GM18907 (cell line): ENCODE results near the gene GNAT2.
"Not testable (repeated sequence)": the region's sequence is repeated elsewhere in the genome, so short reads cannot be mapped to it uniquely, and the experiment has no call there.

Experiments used
- ATAC-seq: cut with Tn5 transposase; IDR thresholded peaks from one replicate; pipeline ENCODE4 v1.9.1; 2021; ENCODE audit warnings: mild to moderate bottlenecking, moderate library complexity; ENCODE audit not compliant: unreplicated experiment

GNAT2 gene

DNA sequence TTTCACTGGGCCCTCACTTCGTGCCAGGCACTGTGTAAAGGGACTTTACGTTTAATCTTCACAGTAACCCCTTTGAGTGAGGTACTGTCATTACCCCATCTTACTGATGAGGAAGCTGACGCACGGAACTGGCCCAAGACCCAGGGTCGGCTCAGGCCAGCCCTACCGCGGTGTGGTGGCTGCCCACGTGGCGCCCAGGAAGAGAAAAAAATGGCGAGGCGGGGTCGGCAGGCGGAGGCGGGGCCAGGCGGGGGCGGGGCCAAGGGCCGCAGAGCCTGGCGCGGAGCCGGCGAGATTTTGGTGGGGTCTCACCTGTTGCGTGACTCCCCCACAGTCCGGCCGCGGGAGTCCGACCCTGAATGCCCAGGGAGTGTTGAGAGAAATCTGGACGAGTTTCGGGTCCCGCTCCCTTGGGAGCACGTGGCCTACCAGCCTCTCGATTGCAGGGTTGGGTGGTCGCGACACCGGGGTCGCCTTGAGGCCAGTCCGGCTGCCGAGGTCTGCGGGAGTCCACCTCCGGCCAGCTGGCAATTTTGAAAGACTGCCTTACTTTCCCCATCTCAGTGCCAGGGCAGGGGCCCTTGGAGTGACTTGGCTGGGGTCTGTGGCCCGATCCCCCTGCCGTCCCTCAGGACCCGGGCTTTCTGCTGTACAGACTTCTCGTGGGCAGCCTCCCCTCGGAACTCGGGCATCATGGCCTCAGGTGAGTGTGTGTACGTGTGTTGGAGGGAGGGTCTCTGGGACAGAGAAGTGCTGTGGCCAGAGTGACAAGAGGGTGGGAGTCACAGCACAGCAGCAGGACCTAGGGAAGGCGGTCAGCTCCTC, at the start of gene GNAT2, which contains the start of gene AMPD2:
Gene GNAT2, minus strand, starts transcription at position 41 of the 825 bp plus-strand sequence. CDS start 6,746 bp downstream, outside the sequence.
Gene AMPD2, plus strand, starts transcription at position 262 of the 825 bp plus-strand sequence. CDS start 1,339 bp downstream, outside the sequence.
- peak; percentile 53 for ATAC-seq

- peak; percentile 31 for ATAC-seq
These were observed 48.8 kb upstream of the GNAT2 start for GRCh38 chr1:109668123-109668775.

DNA sequence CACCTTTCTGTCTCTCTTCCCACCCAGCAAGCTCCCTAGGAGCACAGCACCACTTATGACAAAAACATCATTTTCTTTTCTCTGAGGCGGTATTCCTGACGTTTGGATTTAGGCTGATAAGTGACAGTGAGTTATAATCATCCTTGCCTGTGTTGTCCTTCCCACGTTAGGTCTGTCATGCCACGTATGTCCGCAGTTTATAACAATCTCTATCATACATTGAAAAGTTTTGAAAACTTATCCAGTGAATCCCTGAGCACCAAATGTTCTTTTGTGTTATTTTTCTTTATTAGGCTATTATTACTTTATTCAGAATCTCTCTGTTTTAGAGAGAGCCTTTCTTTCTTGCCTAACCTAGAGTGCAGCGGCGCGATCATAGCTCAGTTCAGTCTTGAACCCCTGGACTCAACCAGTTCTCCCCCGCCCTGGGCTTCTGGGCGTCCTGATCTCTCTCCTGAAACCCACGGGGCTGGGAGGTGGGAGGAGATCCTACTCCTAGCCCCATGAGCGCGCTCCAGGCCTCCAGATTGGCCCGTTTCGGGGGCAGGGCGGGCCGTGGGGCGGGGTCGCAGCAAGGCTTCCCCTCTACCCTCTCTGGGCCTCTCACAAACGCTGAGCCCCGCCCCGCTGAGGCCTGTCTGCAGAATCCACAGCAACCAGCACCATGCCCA, 48.2 kb upstream of the GNAT2 start, which contains the start of gene GSTM2:
Gene GSTM2, plus strand, starts transcription at position 606 of the 671 bp plus-strand sequence. Its CDS starts 59 bp downstream, at position 665.
- ATAC-seq, result peak; percentile 98

GRCh38 chr1:109664671-109665070, 45.3 kb upstream of the GNAT2 start:
- ATAC-seq, result no peak

DNA sequence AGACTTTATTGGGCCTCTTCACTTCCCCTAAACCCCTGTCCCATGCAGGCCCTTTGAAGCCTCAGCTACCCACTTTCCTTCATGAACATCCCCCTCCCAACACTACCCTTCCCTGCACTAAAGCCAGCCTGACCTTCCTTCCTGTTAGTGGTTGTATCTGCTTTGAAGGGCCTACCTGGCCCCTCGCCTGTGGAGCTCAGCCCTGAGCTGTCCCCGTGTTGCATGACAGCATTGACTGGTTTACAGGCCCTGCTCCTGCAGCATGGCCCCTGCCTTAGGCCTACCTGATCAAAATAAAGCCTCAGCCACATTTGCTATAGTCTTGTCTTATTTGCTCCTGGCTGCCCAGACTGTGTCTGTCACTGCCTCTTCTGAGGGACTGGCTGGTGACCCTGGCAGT, 42.0 kb upstream of the GNAT2 start:
- no peak for ATAC-seq

DNA sequence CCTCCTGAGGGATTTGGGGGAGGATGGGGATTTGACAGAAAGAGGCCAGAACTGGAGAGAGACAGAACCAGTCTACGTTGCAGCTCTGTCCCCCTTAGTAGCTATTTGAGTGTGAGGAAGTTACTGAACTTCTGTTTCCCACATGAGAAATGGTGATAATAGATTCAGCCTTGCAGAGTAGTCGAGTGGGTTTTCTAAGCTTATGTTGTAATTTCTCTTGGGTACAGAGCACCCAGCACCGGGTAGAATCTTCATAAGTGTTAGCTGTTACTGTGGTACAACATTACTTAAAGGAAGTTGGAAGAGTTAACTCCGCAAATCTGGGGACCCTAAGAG, 41.2 kb upstream of the GNAT2 start:
- not testable (repeated sequence) for ATAC-seq

GRCh38 chr1:109659997-109660690, 40.7 kb upstream of the GNAT2 start:
- no peak for ATAC-seq

DNA sequence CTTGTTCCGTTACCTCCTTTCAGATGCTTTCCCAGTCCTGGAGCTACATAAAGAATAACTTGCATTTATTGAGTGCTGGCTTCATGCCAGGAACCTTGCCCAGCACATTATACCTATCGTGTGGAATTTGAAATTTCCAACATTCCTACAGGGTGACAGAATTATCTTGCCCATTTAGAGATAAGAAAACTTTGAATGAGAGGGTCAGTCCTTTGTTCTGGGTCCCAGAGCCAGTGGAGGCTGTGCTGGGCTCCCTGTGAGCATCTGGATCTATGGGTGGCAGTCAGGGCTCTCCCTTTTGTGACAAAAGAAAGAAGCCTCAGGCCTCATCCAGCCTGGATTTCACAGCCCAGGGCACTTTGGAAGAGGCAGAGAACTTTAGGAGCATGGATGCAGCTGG, 39.7 kb upstream of the GNAT2 start:
- no peak for ATAC-seq

GRCh38 chr1:109658533-109659042, 39.2 kb upstream of the GNAT2 start:
- no peak for ATAC-seq

DNA sequence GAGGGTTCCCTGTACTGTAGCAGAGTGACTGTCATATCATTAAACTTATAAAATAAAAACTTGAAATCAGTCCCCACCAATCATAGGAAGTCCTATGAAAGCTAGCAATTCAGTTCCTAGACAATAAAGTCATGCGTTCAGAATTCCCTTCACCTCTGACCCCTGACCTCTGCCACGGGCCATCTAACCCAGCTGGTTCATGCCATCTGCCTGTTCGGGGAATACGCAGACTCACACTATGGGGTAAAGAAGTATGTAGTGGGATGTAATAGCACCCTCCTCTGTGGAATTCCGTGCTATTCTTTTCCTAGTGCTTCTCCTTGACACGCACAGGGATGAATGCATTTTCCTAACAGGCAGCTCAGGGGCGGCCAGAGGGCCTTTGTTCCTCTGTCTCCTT, 38.6 kb upstream of the GNAT2 start:
- ATAC-seq, result no peak

DNA sequence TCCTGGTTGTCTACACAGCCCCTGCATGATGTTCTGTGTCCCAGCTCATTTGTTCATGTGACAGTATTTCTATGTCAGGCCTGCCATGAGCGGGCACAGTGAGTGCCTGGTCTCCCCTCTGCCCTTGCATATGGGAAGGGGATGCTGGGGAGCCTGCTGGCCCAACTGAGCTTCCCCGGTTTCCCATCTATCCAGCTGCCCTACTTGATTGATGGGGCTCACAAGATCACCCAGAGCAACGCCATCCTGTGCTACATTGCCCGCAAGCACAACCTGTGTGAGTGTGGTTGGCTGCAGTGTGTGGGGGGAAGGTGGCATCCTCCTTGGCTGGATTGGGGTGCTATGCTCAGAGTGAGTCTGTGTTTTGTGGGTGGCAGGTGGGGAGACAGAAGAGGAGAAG, 38.0 kb upstream of the GNAT2 start:
- ATAC-seq, result no peak

DNA sequence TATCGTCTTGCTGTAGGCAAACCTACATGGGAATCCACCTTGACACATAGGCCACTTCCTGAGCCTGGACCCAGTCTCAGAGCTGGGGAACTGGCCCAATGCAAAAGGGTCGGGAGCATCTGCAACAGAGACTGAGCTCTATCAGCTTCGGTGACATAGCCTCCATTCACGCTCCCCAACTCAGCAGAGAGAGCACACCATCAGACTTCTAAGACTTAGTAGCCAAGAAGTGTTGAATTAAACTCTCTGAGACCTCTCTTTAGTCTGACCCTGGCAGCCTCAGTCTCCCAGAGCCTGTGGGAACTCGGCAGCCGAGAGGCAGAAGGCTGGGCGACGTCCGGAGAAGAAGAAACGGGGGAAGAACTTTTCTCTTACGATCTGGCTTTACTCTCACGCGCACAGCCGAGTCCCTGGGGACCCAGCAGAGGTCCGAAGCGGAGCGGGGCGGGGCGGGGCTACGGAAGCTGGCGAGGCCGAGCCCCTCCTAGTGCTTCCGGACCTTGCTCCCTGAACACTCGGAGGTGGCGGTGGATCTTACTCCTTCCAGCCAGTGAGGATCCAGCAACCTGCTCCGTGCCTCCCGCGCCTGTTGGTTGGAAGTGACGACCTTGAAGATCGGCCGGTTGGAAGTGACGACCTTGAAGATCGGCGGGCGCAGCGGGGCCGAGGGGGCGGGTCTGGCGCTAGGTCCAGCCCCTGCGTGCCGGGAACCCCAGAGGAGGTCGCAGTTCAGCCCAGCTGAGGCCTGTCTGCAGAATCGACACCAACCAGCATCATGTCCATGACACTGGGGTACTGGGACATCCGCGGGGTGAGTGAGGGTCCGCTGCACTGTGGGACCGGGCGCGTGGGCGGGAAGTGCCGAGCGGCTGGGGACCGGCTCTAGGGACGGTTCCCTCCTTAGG, 36.5 kb upstream of the GNAT2 start, which contains the start of gene GSTM4:
Gene GSTM4, plus strand, starts transcription at position 485 of the 905 bp plus-strand sequence. Its CDS starts 291 bp downstream, at position 776.
- peak; percentile 89 for ATAC-seq

GRCh38 chr1:109654519-109654918, 35.1 kb upstream of the GNAT2 start:
- no peak for ATAC-seq

- no peak for ATAC-seq
These were observed 33.9 kb upstream of the GNAT2 start for GRCh38 chr1:109653306-109653705.

- no peak for ATAC-seq
These were observed 33.0 kb upstream of the GNAT2 start for GRCh38 chr1:109652402-109652801.

- ATAC-seq, result no peak
These were observed 31.2 kb upstream of the GNAT2 start for GRCh38 chr1:109650609-109651008.

- ATAC-seq, result no peak
These were observed 30.1 kb upstream of the GNAT2 start for GRCh38 chr1:109649491-109649914.

DNA sequence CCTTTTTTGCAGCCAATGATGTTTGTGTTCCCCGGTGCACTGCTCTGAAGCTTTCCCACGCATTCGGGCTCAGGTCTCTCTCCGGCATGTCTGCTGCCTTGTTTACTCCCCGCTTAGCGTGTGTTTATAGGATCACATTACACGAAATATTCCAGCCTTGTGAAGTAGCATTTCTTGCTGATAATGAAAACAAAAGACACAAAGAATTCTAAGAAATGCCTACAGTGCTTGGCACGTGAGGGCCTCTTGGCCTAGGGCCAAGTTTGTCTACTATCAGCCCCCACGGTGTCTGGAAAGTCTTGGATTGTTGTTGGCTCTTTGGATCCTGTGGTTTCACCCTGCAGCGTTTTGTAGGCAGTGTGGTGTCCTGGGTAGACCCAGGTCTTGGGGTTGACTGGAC, 25.3 kb upstream of the GNAT2 start:
- no peak for ATAC-seq

DNA sequence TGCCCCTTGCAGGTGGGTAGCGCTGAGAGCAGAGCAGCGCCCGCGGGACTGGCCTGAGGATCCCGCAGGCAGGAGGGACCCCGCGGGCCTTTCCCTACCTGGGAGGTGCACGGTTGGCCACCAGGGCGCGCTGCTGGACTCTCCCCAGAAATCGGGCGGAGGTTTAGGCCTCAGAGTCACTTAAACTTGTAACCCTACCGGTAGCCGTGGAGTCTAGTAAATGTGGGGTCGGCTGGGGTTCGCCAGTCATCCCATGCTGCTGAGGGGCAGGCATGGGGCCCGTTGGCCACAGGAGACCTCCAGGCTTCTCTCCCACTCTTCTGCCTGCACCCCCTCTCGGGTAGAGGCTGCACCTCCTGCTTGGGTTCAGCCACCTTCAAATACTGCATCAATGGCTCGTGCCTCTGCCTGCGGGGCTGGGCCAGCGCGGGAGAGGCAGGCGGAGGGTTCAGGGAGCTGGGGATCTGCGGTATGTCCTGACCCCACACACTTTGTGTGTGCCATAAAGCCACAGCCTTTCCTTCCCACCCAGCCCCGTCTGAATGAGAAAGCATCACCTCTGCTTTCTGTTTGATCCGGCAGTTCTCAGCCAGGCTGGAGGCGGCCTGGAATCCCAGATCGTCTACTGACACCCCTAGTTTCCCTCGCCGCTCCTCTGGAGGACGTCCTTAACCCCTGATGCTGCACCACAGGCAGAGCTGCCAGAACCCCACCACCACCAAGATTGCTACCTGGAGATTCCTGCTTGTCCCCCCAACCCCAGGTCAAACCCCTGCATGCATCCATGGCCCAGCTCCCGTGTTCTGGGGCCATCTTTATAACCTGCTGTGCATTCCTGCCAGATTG, 24.2 kb upstream of the GNAT2 start:
- peak; percentile 80 for ATAC-seq
